Colon (tissue), 2 donors: Measurements from ENCODE around the gene NAP1L4.

Source experiments
- FAIRE-seq: peaks from 2 replicates; lab custom pipeline; 2012; peaks lifted over from hg19 to GRCh38; lab: Jason Lieb, UNC
- donor health status: control.
- donor health status: control.

NAP1L4 gene

GRCh38 chr11:2992997-2993325, 832 bp upstream of the NAP1L4 start:
- FAIRE-seq = no peak

GRCh38 chr11:2991452-2992233, 486 bp downstream of the NAP1L4 start:
- FAIRE-seq = no peak

DNA sequence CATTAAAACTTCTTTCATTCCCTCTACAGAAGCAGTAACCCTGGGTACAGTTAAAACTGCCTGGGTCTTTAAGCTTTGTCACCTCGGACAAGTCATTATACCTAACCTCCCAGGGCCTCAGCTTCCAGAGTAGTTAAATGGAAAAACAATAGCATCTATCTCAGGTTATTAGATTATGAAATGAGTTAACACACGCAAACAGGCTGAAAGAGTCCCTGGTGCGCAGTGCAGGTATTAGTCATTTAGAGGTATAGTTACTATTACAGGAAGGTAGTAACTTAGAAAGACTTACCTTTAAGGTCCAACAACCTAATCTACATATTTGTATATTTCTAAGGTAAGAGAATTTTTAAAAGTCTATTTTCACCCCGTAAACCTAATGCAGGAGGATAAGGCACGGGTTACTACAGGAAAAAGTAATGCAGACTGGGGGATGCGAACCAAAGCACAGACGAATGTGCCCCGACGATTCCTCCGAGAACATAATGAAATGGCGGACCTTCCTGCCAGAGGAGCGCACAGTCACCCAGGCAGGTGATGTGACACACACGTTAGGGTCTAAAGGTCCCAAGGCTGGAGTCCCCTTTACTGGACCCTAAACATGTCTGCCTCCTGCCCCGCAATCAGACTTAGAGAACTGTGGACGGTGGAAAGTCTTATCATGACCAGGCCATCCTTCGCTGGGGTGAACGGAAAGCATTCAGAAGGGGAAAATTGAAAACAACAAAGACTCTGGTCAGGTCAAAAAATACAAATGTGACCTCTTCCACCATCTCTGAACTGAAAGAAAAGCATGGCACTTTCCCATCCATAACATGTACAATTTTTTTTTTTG, 1.3 kb downstream of the NAP1L4 start:
- FAIRE-seq = no peak

DNA sequence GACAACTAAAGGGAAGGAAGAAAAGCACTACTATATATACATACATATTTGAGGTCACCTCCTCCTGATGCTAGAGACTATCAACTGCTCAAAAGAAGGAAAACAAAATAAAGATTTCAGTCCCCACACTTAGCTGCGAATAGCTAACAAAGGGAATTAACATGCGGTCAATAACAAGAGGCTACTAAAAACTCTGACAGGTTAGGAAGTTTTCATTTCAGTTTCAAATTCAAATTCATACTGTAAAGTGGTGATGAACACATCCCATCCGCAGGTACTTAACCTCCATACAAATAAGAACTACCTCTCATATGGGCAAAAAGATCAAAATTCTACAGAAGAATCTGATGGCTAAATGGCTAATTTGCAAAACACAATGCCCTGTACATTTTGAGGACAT, 2.6 kb downstream of the NAP1L4 start:
- no peak for FAIRE-seq

GRCh38 chr11:2989006-2989405, 3.1 kb downstream of the NAP1L4 start:
- no peak for FAIRE-seq

DNA sequence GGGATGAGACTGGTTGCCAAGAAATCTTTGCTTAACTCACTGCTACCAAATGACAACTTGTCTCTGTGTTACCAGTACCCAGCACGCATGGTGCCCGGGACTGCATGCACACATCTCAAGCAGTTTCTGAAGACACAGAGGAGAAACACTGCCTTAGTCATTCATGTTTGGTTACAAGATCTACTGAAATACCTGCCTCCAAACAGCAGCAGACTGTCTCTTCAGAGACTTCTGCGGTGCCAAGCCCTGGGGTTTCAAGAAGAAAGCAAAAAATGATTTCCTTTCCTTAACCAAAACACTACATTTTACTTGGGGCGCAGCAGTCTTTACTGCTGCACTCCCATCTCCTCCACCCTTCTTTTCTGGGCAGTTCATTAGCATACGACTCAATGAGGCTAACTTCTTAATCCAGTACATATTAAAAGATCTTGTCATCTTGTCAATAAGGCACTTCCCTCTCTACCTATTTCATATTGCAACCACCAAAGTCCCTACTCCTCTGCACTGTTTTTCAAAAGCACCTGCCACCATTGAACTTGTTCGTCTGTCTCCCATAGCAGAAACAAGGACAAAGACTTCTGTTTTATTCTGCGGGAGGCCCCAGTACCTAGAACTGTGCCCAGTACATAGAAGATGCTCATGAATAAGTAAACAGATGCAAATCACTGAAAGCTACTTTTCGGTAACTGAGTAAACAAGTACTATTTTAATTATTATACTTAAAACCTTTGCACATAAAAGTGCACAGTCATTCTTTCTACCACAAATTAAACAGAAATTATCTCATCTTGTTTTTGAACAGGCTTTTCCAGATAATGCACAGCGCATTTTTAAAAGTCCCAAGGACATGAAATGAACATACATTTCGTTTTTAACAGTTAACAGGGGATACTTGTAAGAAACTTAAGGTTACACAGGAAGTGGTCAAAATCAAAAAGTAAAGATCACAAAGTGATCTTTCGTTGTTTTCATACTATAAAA, 4.0 kb downstream of the NAP1L4 start:
- FAIRE-seq = no peak

DNA sequence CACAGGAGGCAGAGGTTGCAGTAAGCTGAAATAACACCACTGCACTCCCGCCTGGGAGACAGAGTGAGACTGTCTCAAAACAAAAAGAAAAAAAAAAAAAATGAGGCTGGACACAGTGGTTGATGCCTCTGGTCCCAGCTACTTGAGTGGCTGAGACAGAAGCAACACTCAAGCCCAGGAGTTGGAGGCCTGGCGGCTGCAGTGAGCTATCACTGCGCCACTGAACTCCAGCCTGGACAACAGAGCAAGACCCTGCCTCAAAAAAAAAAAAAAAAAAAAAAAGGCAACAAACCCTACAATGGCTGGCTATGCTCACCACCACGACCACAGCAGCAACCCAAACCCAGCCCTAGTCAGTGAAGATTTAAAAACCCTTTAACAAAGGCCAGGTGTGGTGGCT, 8.2 kb downstream of the NAP1L4 start:
- FAIRE-seq = no peak

- FAIRE-seq = no peak
Observed at GRCh38 chr11:2982214-2982613, 9.9 kb downstream of the NAP1L4 start.

- FAIRE-seq = no peak
Observed at GRCh38 chr11:2981130-2981529, 11.0 kb downstream of the NAP1L4 start.

GRCh38 chr11:2980168-2980840, 11.8 kb downstream of the NAP1L4 start:
- no peak for FAIRE-seq

GRCh38 chr11:2977113-2977512, 15.0 kb downstream of the NAP1L4 start:
- no peak for FAIRE-seq

- FAIRE-seq = no peak
Observed at GRCh38 chr11:2976294-2977063, 15.7 kb downstream of the NAP1L4 start.

DNA sequence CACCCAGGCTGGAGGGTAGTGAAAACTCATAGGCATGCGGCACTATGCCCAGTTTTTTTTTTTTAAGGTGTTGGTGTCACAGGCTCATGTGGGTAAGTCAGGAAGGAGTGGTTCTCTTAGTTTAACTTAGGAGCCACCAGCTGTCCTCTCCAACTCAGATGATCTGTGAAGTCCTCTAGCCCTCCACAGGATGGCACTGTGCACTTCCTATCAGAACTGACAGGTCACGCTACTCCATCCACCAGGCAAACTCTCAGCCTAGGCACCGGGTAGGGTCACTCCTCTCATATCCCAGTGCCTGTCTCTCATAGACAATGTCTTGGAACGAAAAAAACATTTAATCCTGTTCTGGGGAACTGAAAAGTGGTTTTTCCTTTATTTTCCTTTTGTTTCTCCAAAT, 16.5 kb downstream of the NAP1L4 start:
- FAIRE-seq = no peak

DNA sequence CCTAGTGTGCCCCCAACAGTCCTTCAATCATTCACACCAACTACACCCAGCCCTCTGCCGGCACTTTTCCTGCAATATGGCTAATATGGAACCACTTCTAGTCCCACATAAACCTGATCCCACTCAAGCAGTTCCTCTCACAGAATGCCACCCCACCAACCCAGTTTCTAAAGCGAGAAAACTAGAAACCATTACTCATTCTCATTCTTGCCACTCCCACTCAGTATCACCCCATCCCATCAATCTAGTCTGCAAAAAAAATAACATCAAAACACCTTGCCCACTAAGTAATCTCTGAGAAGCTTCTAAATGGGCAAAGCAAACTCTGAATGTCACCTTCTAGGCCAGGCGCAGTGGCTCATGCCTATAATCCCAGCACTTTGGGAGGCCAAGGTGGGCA, 17.9 kb downstream of the NAP1L4 start:
- FAIRE-seq = no peak

GRCh38 chr11:2968341-2968900, 23.7 kb downstream of the NAP1L4 start:
- no peak for FAIRE-seq

- FAIRE-seq = no peak
Observed at GRCh38 chr11:2964782-2965181, 27.3 kb downstream of the NAP1L4 start.

GRCh38 chr11:2963761-2964160, 28.4 kb downstream of the NAP1L4 start:
- no peak for FAIRE-seq

DNA sequence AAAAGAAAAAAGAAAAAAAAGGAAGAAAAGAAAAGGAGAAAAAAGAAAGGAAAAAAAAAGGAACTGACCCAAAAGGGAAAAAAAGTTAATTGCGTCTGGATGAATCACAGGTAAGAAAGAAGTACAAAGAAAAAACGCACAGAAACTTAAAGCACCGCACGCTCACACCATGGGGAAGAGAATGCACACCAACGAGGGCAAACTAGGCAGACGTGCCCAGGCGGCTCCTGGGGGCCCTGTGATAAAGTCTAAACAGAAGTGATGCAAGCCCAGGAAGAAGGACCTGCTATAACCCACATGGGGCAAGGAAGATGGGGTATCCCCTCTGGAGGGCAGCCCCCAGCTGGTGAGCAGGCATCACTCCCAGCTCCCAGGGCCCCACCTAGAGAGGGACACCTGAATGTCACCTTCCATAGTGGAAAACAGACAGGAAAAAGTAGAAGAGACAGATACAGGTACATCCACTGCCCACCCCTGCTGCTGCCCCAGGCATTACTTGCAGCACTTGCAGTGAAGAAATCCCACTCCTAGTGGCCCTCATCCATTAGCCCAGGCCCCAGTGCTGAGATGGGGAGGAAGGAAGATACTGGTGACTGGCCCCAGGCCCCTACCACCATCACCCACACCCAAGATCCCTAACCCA, 28.9 kb downstream of the NAP1L4 start:
- no peak for FAIRE-seq

DNA sequence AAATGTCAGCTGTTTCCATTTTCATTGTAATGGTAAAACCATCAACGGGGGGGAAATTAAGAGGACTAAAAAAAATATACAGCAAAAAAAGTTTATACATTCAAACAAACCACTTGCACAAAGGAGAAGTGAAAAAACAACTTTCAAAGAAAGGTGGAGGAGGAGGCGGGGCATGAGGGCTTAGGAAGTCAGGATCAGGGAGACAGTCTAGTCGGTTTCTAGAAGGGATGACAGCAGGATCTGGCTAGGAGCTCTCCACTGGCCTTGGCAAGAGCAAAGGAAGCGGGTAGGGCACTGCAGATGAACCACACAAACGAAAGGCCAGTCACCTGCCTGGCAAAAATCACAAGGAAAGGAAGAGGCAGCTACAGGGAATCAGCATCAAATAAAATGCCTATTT, 31.0 kb downstream of the NAP1L4 start:
- no peak for FAIRE-seq

DNA sequence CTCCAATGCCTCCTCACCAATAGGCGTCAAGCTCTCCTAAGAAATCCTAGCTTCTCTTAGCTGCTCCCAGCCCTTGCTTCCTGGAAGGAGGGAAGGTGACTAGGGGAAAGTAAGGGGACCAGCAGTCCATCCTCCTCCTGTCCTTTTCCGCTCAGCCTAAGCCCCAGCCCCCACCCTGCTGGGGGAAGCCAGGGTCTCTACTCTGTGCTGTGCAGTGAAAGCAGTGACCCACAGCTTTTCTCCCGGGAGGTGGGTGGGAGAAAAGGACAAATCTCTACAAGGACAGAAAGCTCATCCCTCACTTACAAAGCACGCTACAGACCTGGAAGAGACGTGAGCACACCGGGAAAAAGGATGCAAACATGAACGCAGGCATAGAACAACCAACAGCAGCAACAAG, 32.0 kb downstream of the NAP1L4 start:
- FAIRE-seq = no peak
